Inflammatory macrophage treated with lipopolysaccharide for 4 hours (primary cell): ENCODE data around the gene BMP8A.
"Not testable (repeated sequence)": the region's sequence is repeated elsewhere in the genome, so short reads cannot be mapped to it uniquely, and the experiment has no call there.

Experiments
- DNase-seq: peaks from one replicate; pipeline ENCODE4 v3.0.0-alpha.2; 2020

BMP8A gene

GRCh38 chr1:39484564-39484963 is 6.9 kb upstream of the BMP8A start:
- DNase-seq = no peak

- DNase-seq = no peak
These were observed 6.2 kb upstream of the BMP8A start for GRCh38 chr1:39485046-39485803.

DNA sequence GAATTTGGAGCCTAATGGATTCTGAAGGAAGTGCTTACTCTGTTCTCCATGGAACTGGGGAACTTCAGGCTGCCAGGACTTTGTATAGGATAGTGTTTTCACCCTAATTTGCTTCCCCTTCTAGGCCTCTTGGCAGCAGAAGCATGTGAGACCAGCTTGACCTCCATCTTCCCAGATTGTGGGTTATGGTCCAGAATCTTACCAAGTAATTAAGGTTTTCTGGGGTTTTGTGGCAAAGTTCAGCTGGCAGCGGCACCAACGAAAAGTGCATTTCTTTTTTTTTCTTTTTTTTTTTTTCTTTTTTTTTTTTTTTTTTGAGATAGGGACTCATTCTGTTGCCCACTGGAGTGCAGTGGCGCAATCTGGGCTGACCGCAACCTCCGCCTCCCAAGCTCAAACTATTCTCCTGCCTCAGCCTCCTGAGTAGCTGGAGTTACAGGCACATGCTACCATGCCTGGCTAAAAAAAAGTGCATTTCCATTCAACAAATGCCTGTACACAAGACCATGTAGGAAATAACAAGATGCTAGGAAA is 3.4 kb upstream of the BMP8A start:
- DNase-seq = no peak

- DNase-seq = peak; percentile 56
These were observed 2.5 kb upstream of the BMP8A start for GRCh38 chr1:39488793-39489566.

- DNase-seq = no peak
These were observed 1.7 kb upstream of the BMP8A start for GRCh38 chr1:39489567-39490239.

- no peak for DNase-seq
These were observed 765 bp upstream of the BMP8A start for GRCh38 chr1:39490596-39491145.

GRCh38 chr1:39492118-39493042 is 944 bp downstream of the BMP8A start:
- DNase-seq = not testable (repeated sequence)

DNA sequence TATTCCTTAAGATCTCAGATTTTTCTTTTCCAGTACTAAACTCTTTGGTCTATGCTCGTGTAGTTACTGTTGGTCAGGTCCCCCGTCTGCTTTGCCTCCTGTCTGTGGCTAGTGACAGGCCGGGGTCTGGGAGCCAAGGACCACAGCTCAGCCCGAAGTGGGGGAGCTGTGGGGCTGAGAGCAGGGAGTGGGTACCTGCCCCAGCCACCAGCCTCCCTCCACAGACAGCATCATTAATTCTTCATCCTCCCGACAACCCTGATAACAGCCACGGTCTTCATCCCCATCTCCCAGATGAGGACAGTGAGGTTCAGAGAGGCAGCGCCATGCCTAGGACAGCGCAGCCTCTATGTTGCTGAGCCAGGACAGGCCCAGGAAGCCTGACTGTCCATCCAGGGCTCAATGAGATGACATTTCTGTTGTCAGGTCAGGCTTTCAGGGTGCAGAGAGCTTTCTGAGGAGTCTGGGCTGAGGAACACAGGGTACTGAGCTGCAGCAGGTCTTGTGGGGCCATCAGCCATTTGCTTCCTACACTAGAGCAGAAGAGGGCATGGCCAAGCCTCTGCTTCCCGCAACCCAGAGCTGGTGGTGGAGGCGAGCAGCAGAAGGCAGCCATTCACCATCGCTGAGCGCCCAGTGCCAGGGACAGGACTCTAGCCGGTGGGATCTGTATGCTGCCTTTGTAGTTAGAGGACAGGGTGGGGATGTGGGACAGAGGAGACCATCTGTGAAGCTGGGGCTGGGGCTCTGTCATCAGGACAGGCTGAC is 1.8 kb downstream of the BMP8A start:
- DNase-seq = not testable (repeated sequence)

- DNase-seq = no peak
These were observed 3.4 kb downstream of the BMP8A start for GRCh38 chr1:39494671-39495410.

DNA sequence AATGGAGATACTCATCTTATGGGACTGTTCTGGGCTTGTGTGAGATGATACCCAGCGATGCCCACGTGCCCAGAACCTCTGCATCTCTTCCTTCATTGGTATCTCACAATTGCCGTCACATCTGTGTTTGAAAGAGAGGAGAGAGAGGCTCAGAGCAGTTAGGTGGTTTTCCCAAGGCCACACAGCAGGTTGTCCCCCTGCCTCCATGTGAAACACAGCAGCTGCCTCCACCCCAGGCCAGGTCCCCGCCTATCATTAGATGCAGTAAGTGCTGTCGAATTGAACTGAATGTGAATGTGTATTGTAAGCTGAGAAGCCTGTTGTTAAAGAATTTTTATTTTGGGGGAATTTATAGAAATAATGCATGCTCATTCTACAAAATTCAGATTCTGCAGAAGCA is 5.1 kb downstream of the BMP8A start:
- not testable (repeated sequence) for DNase-seq

DNA sequence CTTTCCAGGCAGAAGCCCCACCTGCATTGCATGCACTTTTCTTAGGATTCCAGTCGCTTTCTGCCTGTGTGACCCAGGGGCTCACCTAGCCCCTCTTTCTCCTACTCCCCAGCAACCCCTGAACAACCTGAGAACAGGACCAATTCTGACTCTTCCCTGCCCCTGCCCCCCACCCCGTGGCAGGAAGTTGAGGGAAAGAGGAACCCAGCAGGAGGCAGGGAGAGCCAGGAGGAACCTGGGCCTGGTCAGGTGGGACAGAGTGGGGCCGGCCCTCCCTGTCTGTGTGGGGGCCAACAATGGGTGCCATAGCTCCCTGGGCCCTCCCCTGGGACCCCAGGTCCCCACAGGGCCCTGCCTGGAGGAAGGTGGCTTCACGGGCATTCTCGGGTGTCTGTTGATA is 6.1 kb downstream of the BMP8A start:
- DNase-seq = no peak

- not testable (repeated sequence) for DNase-seq
These were observed 6.8 kb downstream of the BMP8A start for GRCh38 chr1:39498096-39498710.

GRCh38 chr1:39498821-39499220 is 7.4 kb downstream of the BMP8A start:
- DNase-seq = not testable (repeated sequence)

DNA sequence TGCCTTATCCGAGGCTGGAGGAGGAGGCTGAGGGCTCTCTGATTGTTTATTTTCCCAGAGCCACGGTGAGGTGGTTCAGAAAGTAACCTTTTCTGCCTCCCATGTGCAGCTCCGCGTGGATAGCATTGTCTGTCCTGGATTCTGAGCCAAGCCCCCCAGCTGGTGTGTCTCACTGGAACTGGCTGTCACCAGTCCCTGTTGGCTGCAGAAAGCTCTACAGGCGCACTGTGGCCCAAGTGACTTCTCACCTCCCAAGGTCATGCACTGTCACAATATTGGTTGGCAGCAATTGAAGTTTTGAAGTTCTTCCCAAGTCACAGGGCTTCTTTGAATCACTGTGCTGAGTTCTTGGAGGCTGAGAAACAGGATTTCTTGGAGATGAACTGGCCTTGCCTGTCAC is 8.2 kb downstream of the BMP8A start:
- DNase-seq = no peak

DNA sequence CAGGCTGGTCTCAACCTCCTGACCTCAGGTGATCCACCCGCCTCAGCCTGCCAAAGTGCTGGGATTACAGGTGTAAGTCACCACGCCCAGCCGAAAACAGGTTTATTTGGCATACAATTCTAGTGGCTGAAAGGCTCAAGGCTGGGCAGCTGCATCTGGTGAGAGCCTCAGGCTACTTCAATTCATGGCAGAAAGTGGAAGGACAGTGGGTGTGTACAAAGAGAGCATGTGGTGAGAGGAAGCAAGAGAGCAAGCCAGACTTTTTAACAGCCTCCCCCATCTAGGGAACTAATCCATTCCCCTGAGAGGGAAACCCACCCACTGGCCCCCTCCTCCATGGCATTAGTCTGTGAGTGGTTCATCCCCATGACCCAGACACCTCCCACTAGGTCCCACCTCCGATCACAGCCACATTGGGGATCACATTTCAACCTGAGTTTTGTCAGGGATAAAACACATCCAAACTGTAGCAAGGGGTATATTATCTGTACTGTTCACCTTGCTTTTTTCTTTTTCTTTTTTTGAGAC is 9.5 kb downstream of the BMP8A start:
- no peak for DNase-seq

- no peak for DNase-seq
These were observed 10.2 kb downstream of the BMP8A start for GRCh38 chr1:39501666-39502065.

DNA sequence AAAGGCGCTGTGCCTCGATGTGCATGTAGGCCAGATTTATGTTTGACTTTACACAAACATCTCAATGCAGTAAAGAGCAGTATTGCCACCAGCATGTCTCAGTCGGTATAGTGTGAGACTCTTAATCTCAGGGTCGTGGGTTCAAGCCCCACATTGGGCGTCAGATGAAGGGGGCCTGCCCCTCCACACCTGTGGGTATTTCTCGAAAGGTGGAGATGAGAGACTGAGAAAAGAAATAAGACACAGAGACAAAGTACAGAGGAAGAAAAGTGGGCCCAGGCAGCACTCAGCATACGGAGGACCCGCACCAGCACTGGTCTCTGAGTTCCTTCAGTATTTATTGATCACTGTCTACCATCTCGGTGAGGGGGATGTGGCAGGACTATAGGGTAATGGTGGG is 13.0 kb downstream of the BMP8A start:
- DNase-seq = not testable (repeated sequence)

DNA sequence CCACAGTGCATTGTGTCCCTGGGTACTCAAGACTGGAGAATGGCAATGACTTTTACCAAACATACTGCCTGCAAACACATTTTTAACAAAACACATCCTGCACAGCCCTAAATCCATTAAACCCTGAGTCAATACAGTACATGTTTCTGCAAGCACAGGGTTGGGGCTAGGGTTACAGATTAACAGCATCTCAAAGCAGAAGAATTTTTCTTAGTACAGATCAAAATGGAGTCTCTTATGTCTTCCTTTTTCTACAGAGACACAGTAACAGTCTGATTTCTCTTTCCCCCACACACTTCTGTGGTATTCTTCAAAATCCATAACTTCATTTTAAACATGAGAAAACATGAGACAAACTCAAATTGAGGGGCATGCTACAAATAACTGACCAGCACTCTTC is 13.9 kb downstream of the BMP8A start:
- DNase-seq = no peak

- DNase-seq = no peak
These were observed 15.9 kb downstream of the BMP8A start for GRCh38 chr1:39507230-39507928.
